H9 (cell line): ENCODE measurements around the gene MKI67. TPM values are rescaled to one million over a fixed set of nuclear protein-coding genes. Genes with fewer than 3 reads are reported as not detected.

ENCODE experiments used
- DNase-seq: peaks from one replicate; pipeline ENCODE4 v3.0.0-alpha.2; 2017
- H2AFZ ChIP-seq: one replicate; pipeline ENCODE4 v1.6.1; 2013; ENCODE audit warnings: mild to moderate bottlenecking, low read length, control low read depth, moderate library complexity
- H2AK5ac ChIP-seq: 2 replicates; pipeline ENCODE4 v1.6.1; 2013; ENCODE audit warnings: low read length, control low read depth, mixed read lengths; ENCODE audit not compliant: insufficient read length
- H2BK120ac ChIP-seq: one replicate; pipeline ENCODE4 v1.6.1; 2013; ENCODE audit warnings: low read depth, mild to moderate bottlenecking, low read length, control low read depth, inconsistent platforms; ENCODE audit not compliant: poor library complexity, severe bottlenecking
- H2BK12ac ChIP-seq: 2 replicates; pipeline ENCODE4 v1.6.1; 2013; ENCODE audit warnings: low read length, control low read depth, mixed read lengths, low read depth; ENCODE audit not compliant: insufficient read length
- H2BK15ac ChIP-seq: 2 replicates; pipeline ENCODE4 v1.6.1; 2013; ENCODE audit warnings: low read depth, low read length, control low read depth
- H2BK20ac ChIP-seq: one replicate; pipeline ENCODE4 v1.6.1; 2013; ENCODE audit warnings: low read depth, mild to moderate bottlenecking, low read length, control low read depth, inconsistent platforms; ENCODE audit not compliant: poor library complexity, severe bottlenecking
- H2BK5ac ChIP-seq: 2 replicates; pipeline ENCODE4 v1.6.1; 2013; ENCODE audit warnings: low read length, control low read depth, mixed read lengths; ENCODE audit not compliant: insufficient read length
- H3K14ac ChIP-seq: 2 replicates; pipeline ENCODE4 v1.6.1; 2013; ENCODE audit warnings: low read length, control low read depth; ENCODE audit not compliant: insufficient read depth
- H3K18ac ChIP-seq: 2 replicates; pipeline ENCODE4 v1.6.1; 2013; ENCODE audit warnings: low read depth, mild to moderate bottlenecking, mixed read lengths, low read length, control low read depth; ENCODE audit not compliant: insufficient read length
- H3K23ac ChIP-seq: 2 replicates; pipeline ENCODE4 v1.6.1; 2013; ENCODE audit warnings: low read length, control low read depth, mixed read lengths, low read depth; ENCODE audit not compliant: insufficient read length
- H3K23me2 ChIP-seq: 2 replicates; pipeline ENCODE4 v1.6.1; 2013; ENCODE audit warnings: low read depth, mild to moderate bottlenecking, mixed read lengths, low read length, control low read depth; ENCODE audit not compliant: insufficient read length, poor library complexity, severe bottlenecking
- H3K27ac ChIP-seq: 2 replicates; pipeline ENCODE4 v1.5.1; 2013; ENCODE audit warnings: low read length, control low read depth, mixed read lengths, low read depth; ENCODE audit not compliant: insufficient read length
- H3K27me3 ChIP-seq: 2 replicates; pipeline ENCODE4 v1.6.1; 2013; ENCODE audit warnings: low read length, control low read depth, inconsistent platforms; ENCODE audit not compliant: insufficient read depth
- H3K4ac ChIP-seq: 2 replicates; pipeline ENCODE4 v1.6.1; 2013; ENCODE audit warnings: low read depth, mild to moderate bottlenecking, control low read depth, inconsistent platforms, low read length, moderate library complexity
- H3K4me1 ChIP-seq: 2 replicates; pipeline ENCODE4 v1.6.1; 2013; ENCODE audit warnings: low read length, control low read depth, inconsistent platforms; ENCODE audit not compliant: insufficient read depth
- H3K4me2 ChIP-seq: 2 replicates; pipeline ENCODE4 v1.6.1; 2013; ENCODE audit warnings: low read length, control low read depth, mixed read lengths; ENCODE audit not compliant: insufficient read length, insufficient read depth
- H3K56ac ChIP-seq: 2 replicates; pipeline ENCODE4 v1.6.1; 2013; ENCODE audit warnings: low read depth, mild to moderate bottlenecking, mixed read lengths, low read length, control low read depth; ENCODE audit not compliant: insufficient read length
- H3K79me1 ChIP-seq: 2 replicates; pipeline ENCODE4 v1.6.1; 2013; ENCODE audit warnings: low read depth, mild to moderate bottlenecking, moderate library complexity, low read length, control low read depth, inconsistent platforms; ENCODE audit not compliant: insufficient read depth, poor library complexity, severe bottlenecking
- H3K79me2 ChIP-seq: 2 replicates; pipeline ENCODE4 v1.6.1; 2013; ENCODE audit warnings: low read length, control low read depth, inconsistent platforms; ENCODE audit not compliant: insufficient read depth
- H3K9ac ChIP-seq: 2 replicates; pipeline ENCODE4 v1.6.1; 2013; ENCODE audit warnings: low read length, control low read depth, mixed read lengths; ENCODE audit not compliant: insufficient read length; ENCODE audit errors: extremely low read depth
- H3K9me3 ChIP-seq: one replicate; pipeline ENCODE4 v1.6.1; 2013; ENCODE audit warnings: low read depth, low read length, inconsistent platforms; ENCODE audit not compliant: control insufficient read depth
- H3T11ph ChIP-seq: one replicate; pipeline ENCODE4 v1.6.1; 2013; ENCODE audit warnings: mild to moderate bottlenecking, low read length, control low read depth, inconsistent platforms
- H4K20me1 ChIP-seq: one replicate; pipeline ENCODE4 v1.6.1; 2013; ENCODE audit not compliant: control insufficient read depth, insufficient read length, insufficient read depth
- H4K5ac ChIP-seq: 2 replicates; pipeline ENCODE4 v1.6.1; 2013; ENCODE audit warnings: low read depth, mild to moderate bottlenecking, mixed read lengths, low read length, control low read depth; ENCODE audit not compliant: insufficient read length
- H4K8ac ChIP-seq: replicated peaks from 2 replicates; pipeline ENCODE4 v1.6.1; 2013; ENCODE audit warnings: low read length, control low read depth, mixed read lengths, low read depth; ENCODE audit not compliant: insufficient read length
- H4K91ac ChIP-seq: 2 replicates; pipeline ENCODE4 v1.6.1; 2013; ENCODE audit warnings: low read depth, mild to moderate bottlenecking, moderate library complexity, mixed read lengths, low read length, control low read depth; ENCODE audit not compliant: insufficient read length
- H3K27ac Mint-ChIP-seq, 3 experiments: 2 replicates in 2 of 3; 3 replicates in 1 of 3; pipeline ENCODE4 v1.8.0; 2020 to 2021; ENCODE audit warnings: mixed read lengths in 3 of 3, mild to moderate bottlenecking in 1 of 3, moderate library complexity in 1 of 3
- H3K27me3 Mint-ChIP-seq: 2 replicates; pipeline ENCODE4 v1.8.0; 2021; ENCODE audit warnings: low read depth, mild to moderate bottlenecking, moderate library complexity, mixed read lengths
- H3K36me3 Mint-ChIP-seq, 3 experiments: 2 replicates in 2 of 3; 3 replicates in 1 of 3; pipeline ENCODE4 v1.8.0; 2020 to 2021; ENCODE audit warnings: low read depth in 3 of 3, mixed read lengths in 3 of 3; ENCODE audit not compliant: insufficient read depth in 1 of 3
- H3K4me1 Mint-ChIP-seq, 2 experiments: 2 replicates each; pipeline ENCODE4 v1.8.0; 2020; ENCODE audit warnings: mixed read lengths in 2 of 2
- H3K4me3 Mint-ChIP-seq, 2 experiments: 2 replicates in 1 of 2; 3 replicates in 1 of 2; pipeline ENCODE4 v1.8.0; 2020 to 2021; ENCODE audit warnings: mild to moderate bottlenecking in 2 of 2, mixed read lengths in 2 of 2, moderate library complexity in 1 of 2
- H3K9me3 Mint-ChIP-seq, 2 experiments: 2 replicates in 1 of 2; 3 replicates in 1 of 2; pipeline ENCODE4 v1.8.0; 2020; ENCODE audit warnings: mild to moderate bottlenecking in 2 of 2, mixed read lengths in 2 of 2, moderate library complexity in 1 of 2
- WGBS: extraction: QIAGEN DNeasy Blood & Tissue Kit; methylation state at CpG from one replicate; pipeline ENCODE4 v1.1.7; 2013; ENCODE audit warnings: missing lambda C conversion rate, low lambda C conversion rate, mixed read lengths; ENCODE audit not compliant: insufficient read length; ENCODE audit errors: extremely low coverage; 5-methylcytosine and 5-hydroxymethylcytosine counted together
- total RNA-seq: library from RNA; stranded (reverse); gene quantifications from 2 replicates; pipeline ENCODE4 v1.2.1, GENCODE V29; 2021
- TF ChIP-seq, protein P1 (sequence below): fragments of 200-600 bp; sonication (generic); conservative IDR thresholded peaks from 3 replicates; pipeline ENCODE4 v1.8.0; 2021; ENCODE audit warnings: antibody characterized with exemption, mild to moderate bottlenecking

MKI67 gene
- total RNA-seq, 1 experiment from 2014 or later, result 108 TPM

DNA sequence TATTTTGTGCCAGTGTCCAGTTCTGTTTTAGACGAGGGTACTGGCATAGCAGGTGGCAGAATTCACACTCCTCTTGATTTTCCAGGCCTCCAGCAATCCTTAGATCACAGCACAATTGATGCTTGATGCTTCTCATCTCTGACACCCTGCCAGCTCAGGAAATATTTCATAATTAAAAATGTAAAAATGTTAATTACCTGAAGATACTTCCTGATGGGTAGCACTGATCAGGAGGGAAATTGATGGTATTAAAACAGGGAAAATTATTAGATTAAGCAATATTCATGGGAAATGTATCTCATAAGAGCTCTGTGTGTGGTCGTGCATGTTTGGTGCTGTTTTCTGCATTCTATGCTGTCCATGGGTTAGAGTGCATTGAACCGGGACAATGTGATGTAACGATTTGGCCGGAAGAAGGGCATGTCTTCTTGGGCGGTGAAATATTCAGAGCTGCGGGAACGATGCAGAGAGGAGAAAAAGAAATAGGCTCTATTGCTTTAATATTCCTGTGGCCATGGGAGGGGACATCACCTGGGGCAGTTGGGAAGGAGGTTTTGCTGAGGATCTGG lies 43.7 kb upstream of the MKI67 start:
- TF ChIP-seq, protein P1, sequence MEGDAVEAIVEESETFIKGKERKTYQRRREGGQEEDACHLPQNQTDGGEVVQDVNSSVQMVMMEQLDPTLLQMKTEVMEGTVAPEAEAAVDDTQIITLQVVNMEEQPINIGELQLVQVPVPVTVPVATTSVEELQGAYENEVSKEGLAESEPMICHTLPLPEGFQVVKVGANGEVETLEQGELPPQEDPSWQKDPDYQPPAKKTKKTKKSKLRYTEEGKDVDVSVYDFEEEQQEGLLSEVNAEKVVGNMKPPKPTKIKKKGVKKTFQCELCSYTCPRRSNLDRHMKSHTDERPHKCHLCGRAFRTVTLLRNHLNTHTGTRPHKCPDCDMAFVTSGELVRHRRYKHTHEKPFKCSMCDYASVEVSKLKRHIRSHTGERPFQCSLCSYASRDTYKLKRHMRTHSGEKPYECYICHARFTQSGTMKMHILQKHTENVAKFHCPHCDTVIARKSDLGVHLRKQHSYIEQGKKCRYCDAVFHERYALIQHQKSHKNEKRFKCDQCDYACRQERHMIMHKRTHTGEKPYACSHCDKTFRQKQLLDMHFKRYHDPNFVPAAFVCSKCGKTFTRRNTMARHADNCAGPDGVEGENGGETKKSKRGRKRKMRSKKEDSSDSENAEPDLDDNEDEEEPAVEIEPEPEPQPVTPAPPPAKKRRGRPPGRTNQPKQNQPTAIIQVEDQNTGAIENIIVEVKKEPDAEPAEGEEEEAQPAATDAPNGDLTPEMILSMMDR, result no peak
- Histone ChIP-seq H2BK5ac (no peak overlapping the region), H3K14ac (no peak overlapping the region), H2BK12ac (no peak overlapping the region), H2BK20ac (no peak overlapping the region), H3K79me1 (no peaks in the 10 kb centered on the region), H4K91ac (no peak overlapping the region), H3K18ac (no peak overlapping the region), H3K23me2 (no peaks in the 10 kb centered on the region), H3K23ac (no peak overlapping the region), H3K9ac (no peak overlapping the region), H2AK5ac (no peak overlapping the region), H4K5ac (no peak overlapping the region), H3K27ac (no peak overlapping the region), H3T11ph (no peak overlapping the region), H3K56ac (no peak overlapping the region), H3K9me3 (peaks cover 11% of the 10 kb centered on the region), H3K4me2 (no peak overlapping the region), H2AFZ (no peak overlapping the region), H3K79me2 (no peaks in the 10 kb centered on the region), H3K4me1 (no peaks in the 10 kb centered on the region), H2BK15ac (no peak overlapping the region), H4K20me1 (no peaks in the 10 kb centered on the region), H2BK120ac (no peak overlapping the region), H4K8ac (no peak overlapping the region), H3K27me3 (no peaks in the 10 kb centered on the region), H3K4ac (no peak overlapping the region)
- no CpG with 5 or more reads among the region's 8 CpGs for WGBS
- Mint-ChIP-seq H3K36me3 (peaks cover 5 to 26% (median 18%) of the 10 kb centered on the region in 3 experiments), H3K4me1 (peaks cover 7 to 8% of the 10 kb centered on the region in 2 experiments), H3K27ac (no peak overlapping the region), H3K9me3 (peaks cover 24 to 29% of the 10 kb centered on the region in 2 experiments), H3K4me3 (no peak overlapping the region), H3K27me3 (peaks cover 5% of the 10 kb centered on the region)
- DNase-seq, result no peak
